ENCODE measurements around the gene TCTN1. TPM values are rescaled to one million over a fixed set of nuclear protein-coding genes. Genes with fewer than 3 reads are reported as not detected.

Gene TCTN1
- total and polyA plus RNA-seq, 2 of the 13 experiments (the other 11 are each of a cell fraction or from before 2014, with no cell fraction given) = 13.6 to 16.0 TPM

DNA sequence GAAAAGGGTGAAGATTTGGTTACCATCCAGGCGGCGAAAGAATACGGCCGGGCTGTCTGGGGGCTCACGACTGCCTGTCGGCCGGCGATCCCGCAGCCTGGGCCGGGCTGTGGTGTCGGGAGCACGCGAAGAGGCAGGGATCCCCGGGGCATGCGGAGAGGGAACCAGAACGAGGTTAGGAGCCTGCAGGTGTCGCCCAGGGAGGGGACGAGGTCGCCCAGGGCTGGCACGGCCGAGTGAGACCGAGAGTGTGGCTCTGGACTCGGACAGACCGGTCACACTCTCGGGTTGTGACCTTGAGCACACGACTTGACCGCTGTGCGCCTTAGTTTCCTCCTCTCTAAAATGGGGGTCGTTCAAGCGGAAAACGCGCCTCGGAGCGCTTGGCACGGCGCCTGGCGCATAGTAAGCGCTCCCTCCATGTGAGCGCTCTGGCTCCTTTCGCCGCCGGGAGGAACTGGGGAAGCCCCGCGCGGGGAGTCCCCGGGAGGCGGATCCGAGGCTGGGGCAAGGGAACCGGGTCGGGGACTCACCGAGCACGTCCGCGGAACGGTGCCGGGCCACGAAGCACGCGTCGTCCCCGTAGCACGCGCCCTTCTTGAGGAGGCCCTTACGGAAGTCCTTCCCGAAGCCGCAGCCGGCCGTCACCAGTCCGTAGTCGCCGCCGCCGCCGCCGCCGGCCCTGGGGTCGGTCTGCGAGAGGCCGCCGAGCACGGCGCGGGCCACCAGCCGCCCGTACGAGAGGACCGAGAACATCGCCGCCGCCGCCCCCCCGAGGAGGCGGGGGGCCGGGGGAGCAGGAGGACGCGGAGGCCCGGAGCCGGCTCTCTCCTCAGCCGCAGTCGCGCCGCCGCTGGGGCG lies 31.4 kb upstream of the TCTN1 start (continued):
- TF ChIP-seq ZSCAN31 (CRISPR knock-in tag; IDR thresholded peaks at IDR 0.05; ENCODE audit: low read depth) (peak; percentile 33; the same call in 1 of the 2 replicates), RNF219 (CRISPR knock-in tag; IDR thresholded peaks at IDR 0.05) (no peak), ZNF337 (CRISPR knock-in tag; IDR thresholded peaks at IDR 0.05; ENCODE audit: borderline replicate concordance, low read depth) (no peak), TCF12 (IDR thresholded peaks at IDR 0.05) (no peak), TCF12 (CRISPR knock-in tag; IDR thresholded peaks at IDR 0.05) (no peak), U2AF2 (IDR thresholded peaks at IDR 0.05; ENCODE audit: low read depth, low read length) (no peak), NCOA1 (CRISPR knock-in tag; IDR thresholded peaks at IDR 0.05) (no peak), HDAC1 (CRISPR knock-in tag; IDR thresholded peaks at IDR 0.05) (peak; percentile 40)
- TF ChIP-seq, protein P1, sequence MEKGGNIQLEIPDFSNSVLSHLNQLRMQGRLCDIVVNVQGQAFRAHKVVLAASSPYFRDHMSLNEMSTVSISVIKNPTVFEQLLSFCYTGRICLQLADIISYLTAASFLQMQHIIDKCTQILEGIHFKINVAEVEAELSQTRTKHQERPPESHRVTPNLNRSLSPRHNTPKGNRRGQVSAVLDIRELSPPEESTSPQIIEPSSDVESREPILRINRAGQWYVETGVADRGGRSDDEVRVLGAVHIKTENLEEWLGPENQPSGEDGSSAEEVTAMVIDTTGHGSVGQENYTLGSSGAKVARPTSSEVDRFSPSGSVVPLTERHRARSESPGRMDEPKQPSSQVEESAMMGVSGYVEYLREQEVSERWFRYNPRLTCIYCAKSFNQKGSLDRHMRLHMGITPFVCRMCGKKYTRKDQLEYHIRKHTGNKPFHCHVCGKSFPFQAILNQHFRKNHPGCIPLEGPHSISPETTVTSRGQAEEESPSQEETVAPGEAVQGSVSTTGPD (CRISPR knock-in tag; IDR thresholded peaks at IDR 0.05) = no peak
